Endothelial cell (in vitro differentiated cells): ENCODE data around the gene SASH1. TPM values are rescaled to one million over a fixed set of nuclear protein-coding genes. Genes with fewer than 3 reads are reported as not detected.

Experiments
- DNase-seq: peaks from one replicate; pipeline ENCODE4 v3.0.0; 2021; ENCODE audit warnings: low spot score
- H3K27ac Mint-ChIP-seq: one replicate; pipeline ENCODE4 v1.8.0; 2021; ENCODE audit warnings: mixed read lengths, inconsistent platforms; ENCODE audit not compliant: unreplicated experiment
- H3K27me3 Mint-ChIP-seq: one replicate; pipeline ENCODE4 v1.8.0; 2021; ENCODE audit warnings: mild to moderate bottlenecking, moderate library complexity, mixed read lengths, inconsistent platforms; ENCODE audit not compliant: unreplicated experiment
- H3K36me3 Mint-ChIP-seq: one replicate; pipeline ENCODE4 v1.8.0; 2021; ENCODE audit warnings: mild to moderate bottlenecking, low read depth, mixed read lengths, inconsistent platforms; ENCODE audit not compliant: unreplicated experiment
- H3K4me1 Mint-ChIP-seq: one replicate; pipeline ENCODE4 v1.8.0; 2021; ENCODE audit warnings: mild to moderate bottlenecking, mixed read lengths, inconsistent platforms; ENCODE audit not compliant: unreplicated experiment
- H3K4me3 Mint-ChIP-seq: one replicate; pipeline ENCODE4 v1.8.0; 2021; ENCODE audit warnings: mild to moderate bottlenecking, mixed read lengths, inconsistent platforms; ENCODE audit not compliant: unreplicated experiment
- H3K9me3 Mint-ChIP-seq: one replicate; pipeline ENCODE4 v1.8.0; 2021; ENCODE audit warnings: mixed read lengths, inconsistent platforms; ENCODE audit not compliant: unreplicated experiment
- CTCF ChIP-seq: fragments of 200-600 bp; sonication (generic); IDR thresholded peaks from one replicate; pipeline ENCODE4 v1.5.0; 2021; ENCODE audit warnings: antibody characterized with exemption; ENCODE audit not compliant: unreplicated experiment
- total RNA-seq: library from RNA; stranded (reverse); fragmentation: NEBNext Ultra II Directional; extraction: Animal tissue kit (Norgen Biotek cat#: 25700); gene quantifications from one replicate; pipeline ENCODE4 v1.2.1, GENCODE V29; 2021; ENCODE audit not compliant: unreplicated experiment

SASH1 gene
- total RNA-seq, 1 donor from 2014 or later: 138 TPM

GRCh38 chr6:148503703-148504102, 161.1 kb downstream of the SASH1 start:
- no peak overlapping the region for H3K4me3 Mint-ChIP-seq
- peak overlapping the region; percentile 49 for H3K27ac Mint-ChIP-seq
- H3K9me3 Mint-ChIP-seq: no peaks in the 10 kb centered on the region
- H3K27me3 Mint-ChIP-seq: peaks cover 6% of the 10 kb centered on the region
- H3K4me1 Mint-ChIP-seq: peaks cover 34% of the 10 kb centered on the region
- TF ChIP-seq CTCF: no peak
- no peak for DNase-seq
- H3K36me3 Mint-ChIP-seq: peaks cover 40% of the 10 kb centered on the region

GRCh38 chr6:148507774-148508173, 165.1 kb downstream of the SASH1 start:
- no peak for TF ChIP-seq CTCF
- no peak overlapping the region for H3K4me3 Mint-ChIP-seq
- H3K4me1 Mint-ChIP-seq: peaks cover 25% of the 10 kb centered on the region
- H3K9me3 Mint-ChIP-seq: no peaks in the 10 kb centered on the region
- peaks cover 7% of the 10 kb centered on the region for H3K27me3 Mint-ChIP-seq
- peaks cover 24% of the 10 kb centered on the region for H3K36me3 Mint-ChIP-seq
- no peak overlapping the region for H3K27ac Mint-ChIP-seq
- no peak for DNase-seq

GRCh38 chr6:148508401-148509041, 165.9 kb downstream of the SASH1 start:
- peaks cover 27% of the 10 kb centered on the region for H3K36me3 Mint-ChIP-seq
- H3K27me3 Mint-ChIP-seq: peaks cover 5% of the 10 kb centered on the region
- peaks cover 33% of the 10 kb centered on the region for H3K4me1 Mint-ChIP-seq
- no peak for DNase-seq
- H3K27ac Mint-ChIP-seq: peak overlapping the region; percentile 3
- no peak for TF ChIP-seq CTCF
- no peak overlapping the region for H3K4me3 Mint-ChIP-seq
- H3K9me3 Mint-ChIP-seq: no peaks in the 10 kb centered on the region

- Mint-ChIP-seq H3K36me3 (peaks cover 27% of the 10 kb centered on the region), H3K27me3 (peaks cover 4% of the 10 kb centered on the region), H3K9me3 (no peaks in the 10 kb centered on the region), H3K27ac (peak overlapping the region; percentile 82), H3K4me3 (no peak overlapping the region), H3K4me1 (peaks cover 36% of the 10 kb centered on the region)
- no peak for DNase-seq
- TF ChIP-seq CTCF: no peak
Observed at GRCh38 chr6:148509119-148509799, 166.6 kb downstream of the SASH1 start.

- peaks cover 36% of the 10 kb centered on the region for H3K4me1 Mint-ChIP-seq
- H3K36me3 Mint-ChIP-seq: peaks cover 22% of the 10 kb centered on the region
- no peak overlapping the region for H3K27ac Mint-ChIP-seq
- H3K4me3 Mint-ChIP-seq: no peak overlapping the region
- TF ChIP-seq CTCF: no peak
- no peaks in the 10 kb centered on the region for H3K9me3 Mint-ChIP-seq
- DNase-seq: no peak
- H3K27me3 Mint-ChIP-seq: peaks cover 5% of the 10 kb centered on the region
Observed at GRCh38 chr6:148509800-148510581, 167.4 kb downstream of the SASH1 start.
